ENCODE measurements around the gene EFCAB6.

Gene EFCAB6

DNA sequence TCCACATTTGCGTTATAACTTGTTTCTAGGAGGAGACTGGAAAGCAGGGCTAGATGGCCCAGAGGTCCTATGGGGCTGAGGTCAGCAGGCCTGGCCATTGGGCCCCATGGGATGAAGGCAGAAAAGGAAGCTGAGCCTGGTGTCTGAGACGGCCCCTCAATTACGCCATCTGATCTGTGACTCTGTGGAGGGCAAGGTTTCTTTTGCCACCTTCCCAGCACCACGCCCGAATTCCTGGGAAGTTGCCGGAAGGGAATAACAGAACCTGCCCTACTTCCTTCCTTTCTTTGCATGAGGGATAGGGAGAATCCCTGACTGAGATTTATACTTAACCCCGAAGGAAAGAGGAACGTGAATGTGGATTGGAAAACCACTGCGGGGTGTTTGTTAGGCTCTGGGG is 282.2 kb downstream of the EFCAB6 start:
- no peak for DNase-seq (ENCODE audit: low read depth in 2 of 2)

DNA sequence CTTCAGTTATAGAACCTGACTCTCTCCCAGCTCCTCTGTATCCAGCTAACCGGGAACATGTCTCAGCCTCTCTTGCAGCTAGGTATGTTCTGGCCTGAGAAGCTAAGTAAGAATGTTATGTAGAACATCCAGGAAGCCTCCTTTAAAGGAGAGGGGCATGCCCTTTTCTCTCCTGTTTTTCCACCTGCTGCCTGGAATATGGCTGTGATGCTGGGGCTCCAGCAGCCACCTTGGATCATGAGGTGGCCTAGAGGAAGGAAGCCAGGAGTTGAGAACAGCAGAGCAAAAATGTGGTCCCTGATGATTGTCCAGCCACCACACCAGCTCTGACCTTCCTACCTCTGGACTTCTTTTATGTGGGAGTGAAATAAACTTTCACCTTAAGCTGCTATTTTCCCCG is 282.6 kb downstream of the EFCAB6 start:
- DNase-seq (ENCODE audit: low read depth in 2 of 2): no peak

DNA sequence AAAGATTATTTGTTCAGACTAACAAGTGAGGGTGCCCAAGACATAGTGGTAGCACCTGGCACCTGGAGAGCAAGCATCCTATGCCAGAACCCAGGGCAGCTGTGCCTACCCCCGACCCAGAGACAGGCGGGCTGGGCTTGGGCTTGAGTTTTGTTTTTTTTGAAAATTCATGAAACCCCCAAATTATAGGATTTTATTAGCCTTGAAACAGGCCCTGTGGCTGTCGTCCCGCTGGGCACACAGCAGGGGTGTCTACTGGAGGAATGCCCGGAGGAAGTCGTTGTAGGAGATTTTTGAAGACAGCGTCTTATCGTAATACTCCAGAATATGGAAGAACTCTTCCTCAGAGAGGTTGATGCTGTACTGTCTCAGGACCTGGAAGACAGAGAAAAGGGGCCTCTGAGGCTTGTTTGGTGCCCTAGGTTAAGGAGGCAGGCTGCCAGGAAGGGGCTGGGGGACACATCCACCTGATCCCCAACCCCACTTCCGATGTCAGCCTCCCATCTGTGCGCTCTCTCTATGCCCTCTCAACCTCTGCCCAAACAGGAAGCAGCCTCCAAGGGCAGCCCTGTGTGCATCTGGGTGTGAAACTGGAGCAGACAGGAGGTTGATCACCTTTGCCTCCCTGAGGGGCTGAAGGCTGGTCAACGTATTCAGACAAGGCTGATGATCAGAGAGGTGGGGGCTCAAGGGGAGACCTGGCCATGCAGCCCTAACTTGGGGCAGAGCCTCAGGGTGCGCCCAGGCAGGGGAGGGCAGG is 283.3 kb downstream of the EFCAB6 start:
- no peak for DNase-seq (ENCODE audit: low read depth in 2 of 2)

DNA sequence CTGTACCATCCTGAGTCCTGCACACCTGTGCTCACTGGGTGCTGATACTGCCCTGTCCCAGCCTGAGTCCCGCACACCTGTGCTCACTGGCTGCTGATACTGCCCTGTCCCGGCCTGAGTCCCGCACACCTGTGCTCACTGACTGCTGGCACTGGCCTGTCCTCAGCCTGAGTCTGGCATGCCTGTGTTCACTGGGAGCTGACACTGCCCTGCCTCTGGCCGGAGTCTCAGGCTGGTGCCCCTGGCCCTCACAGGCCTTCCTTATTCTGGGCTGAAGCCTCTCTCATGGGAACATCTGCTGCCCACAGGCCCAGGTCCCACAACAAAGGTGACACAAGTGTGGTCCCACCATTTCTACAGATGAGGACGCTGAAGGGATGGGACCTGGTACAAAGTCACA is 285.2 kb downstream of the EFCAB6 start:
- no peak for DNase-seq (ENCODE audit: low read depth in 2 of 2)

GRCh38 chr22:43526117-43526655 is 285.9 kb downstream of the EFCAB6 start:
- no peak for DNase-seq (ENCODE audit: low read depth in 2 of 2)

DNA sequence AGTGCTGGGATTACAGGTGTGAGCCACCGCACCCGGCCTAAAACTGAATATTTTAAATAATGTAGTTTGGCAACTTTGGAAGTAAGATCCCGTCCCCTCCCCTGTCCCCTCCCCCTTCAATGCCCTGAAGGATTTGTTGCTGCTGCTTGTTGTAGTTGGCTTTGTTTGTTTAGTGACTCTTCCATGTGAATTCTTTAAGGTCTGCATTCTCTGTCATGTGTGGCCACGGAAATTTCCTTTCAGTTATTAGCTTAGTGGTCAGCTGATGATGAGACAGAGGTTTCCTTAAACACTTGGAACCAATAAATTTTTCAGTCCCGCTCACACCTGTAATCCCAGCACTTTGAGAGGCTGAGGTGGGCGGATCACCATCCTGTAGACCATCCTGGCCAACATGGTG is 290.4 kb downstream of the EFCAB6 start:
- no peak for DNase-seq (ENCODE audit: low read depth in 2 of 2)

DNA sequence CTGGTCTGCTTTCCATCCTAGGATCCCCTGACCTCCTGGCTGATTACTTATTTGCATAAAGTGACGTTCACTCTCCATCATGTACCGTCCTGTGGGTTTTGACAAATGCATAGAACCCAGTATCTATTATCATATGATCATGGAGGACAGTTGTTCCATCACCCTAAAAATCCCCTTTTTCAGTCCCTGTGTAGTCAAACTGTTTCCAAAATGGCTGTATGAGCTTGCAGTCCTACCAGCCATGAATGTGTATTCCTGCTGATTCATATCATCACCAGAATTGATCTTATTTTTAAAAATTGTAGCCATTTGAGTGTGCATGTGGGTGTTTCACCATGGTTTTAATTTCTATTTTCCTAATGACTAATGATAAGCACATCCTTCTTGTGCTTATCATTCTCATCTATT is 291.5 kb downstream of the EFCAB6 start:
- DNase-seq (ENCODE audit: low read depth in 2 of 2): no peak

- DNase-seq (ENCODE audit: low read depth in 2 of 2): no peak
Observed at GRCh38 chr22:43516996-43517635, 295.0 kb downstream of the EFCAB6 start.

- DNase-seq (ENCODE audit: low read depth in 2 of 2): no peak
Observed at GRCh38 chr22:43516386-43516785, 295.7 kb downstream of the EFCAB6 start.

- no peak for DNase-seq (ENCODE audit: low read depth in 2 of 2)
Observed at GRCh38 chr22:43515902-43516301, 296.2 kb downstream of the EFCAB6 start.

- no peak for DNase-seq (ENCODE audit: low read depth in 2 of 2)
Observed at GRCh38 chr22:43515411-43515810, 296.7 kb downstream of the EFCAB6 start.

GRCh38 chr22:43514476-43515157 is 297.5 kb downstream of the EFCAB6 start:
- DNase-seq (ENCODE audit: low read depth in 2 of 2): no peak

GRCh38 chr22:43512279-43512678 is 299.8 kb downstream of the EFCAB6 start:
- no peak for DNase-seq (ENCODE audit: low read depth in 2 of 2)

DNA sequence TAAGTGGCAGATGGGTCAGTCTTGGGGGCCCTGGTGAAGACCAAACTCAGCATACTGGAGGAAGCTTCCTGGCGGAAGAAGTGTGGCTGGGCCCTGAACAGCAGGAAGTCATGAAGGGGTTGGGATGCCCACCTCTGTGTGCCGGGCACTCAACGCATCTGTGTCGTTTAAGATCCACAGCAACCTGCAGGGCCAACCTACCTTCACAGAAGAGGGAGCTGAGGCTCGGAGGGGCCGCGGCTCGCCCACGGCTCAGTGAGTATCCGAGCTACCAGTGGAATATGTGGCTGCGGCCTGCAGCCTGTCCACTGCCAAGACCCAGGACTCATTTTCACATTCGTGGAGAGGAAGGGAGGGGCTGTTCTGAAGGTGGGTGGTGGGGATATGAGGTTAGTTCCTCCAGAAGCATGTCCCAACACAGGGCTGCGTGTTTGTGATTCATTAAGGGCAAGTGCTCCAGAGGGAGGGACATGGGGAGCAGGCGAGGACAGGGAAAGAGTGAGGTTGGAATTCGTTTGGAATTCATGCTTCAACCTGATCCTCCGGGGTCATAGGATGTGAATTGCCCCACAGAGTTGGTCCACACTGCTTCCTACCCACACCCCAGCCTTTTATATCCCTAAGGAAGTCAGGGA is 300.7 kb downstream of the EFCAB6 start:
- DNase-seq (ENCODE audit: low read depth in 2 of 2): no peak

DNA sequence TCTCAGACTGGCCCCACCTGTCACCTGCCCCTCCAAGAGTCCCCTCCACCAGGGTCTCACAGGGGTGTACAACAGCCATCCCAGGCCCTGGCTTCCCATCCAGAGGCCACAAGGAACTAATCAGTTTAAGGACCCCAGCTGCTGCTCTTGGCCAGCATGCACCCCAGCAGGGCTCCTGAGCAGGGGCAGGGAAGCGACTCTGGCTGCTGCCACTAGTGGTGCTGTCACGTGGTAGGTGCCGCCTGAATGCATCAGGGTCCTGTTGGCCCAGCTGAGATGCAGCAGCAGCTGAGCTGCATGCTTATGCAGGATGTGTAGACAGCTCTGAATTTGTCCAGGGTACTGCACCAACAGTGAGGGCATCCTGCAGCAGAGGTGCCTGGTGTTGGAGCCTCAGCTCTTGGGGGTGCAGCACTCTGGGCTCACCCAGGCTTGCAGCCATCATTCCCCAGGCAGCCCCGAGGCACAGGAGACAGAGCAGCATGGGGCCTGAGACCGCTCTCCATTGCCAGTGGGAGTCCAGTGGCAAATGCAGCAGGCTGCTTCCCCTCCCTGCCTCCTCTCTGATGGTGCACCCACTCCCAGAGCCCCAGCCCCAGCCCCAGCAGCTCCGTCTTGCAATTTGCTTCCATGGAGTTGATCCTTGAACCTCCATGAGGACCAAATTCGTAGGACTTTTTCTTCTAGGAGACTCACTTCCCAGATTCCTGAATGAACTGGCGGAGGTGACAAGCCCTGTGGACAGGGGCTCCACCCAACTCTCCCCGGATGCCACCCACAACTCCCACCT is 301.6 kb downstream of the EFCAB6 start:
- no peak for DNase-seq (ENCODE audit: low read depth in 2 of 2)

DNA sequence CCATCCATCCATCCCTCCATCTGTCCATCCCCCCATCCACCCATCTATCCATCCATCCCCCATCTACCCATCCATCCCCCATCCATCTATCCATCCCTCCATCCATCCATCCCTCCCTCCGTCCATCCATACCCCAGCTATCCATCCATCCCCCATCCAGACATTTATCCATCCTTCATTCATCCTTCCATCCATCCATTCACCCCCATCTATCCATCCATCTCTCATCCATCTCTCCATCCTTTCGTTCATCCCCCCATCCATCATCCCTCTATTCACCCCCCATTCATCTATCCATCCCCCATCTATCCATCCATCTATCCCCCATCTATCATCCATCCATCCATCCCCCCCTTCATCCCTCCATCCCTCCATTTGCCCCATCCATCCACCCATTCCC is 302.8 kb downstream of the EFCAB6 start:
- DNase-seq (ENCODE audit: low read depth in 2 of 2): no peak

GRCh38 chr22:43508489-43508888 is 303.6 kb downstream of the EFCAB6 start:
- DNase-seq (ENCODE audit: low read depth in 2 of 2): no peak

DNA sequence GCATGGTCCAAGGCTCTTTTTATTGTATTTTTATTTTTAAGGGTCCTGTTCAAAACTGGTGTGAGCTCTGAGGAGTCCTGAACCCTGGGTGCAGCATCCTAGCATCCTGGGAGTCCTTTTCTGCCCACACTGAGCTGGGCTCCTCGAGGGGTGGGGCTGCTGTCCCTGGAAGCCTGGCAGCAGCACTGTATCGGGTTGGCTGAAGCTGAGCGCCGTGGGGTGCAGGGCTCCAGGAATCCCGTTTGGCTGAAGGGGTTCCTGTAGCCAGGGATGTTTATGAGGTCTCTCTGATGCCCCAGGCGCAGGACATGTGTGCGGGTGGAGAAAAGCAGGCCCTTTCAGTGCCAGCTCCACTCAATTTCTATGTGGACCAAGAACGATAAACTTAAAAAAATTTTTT is 304.9 kb downstream of the EFCAB6 start:
- DNase-seq (ENCODE audit: low read depth in 2 of 2): no peak

- no peak for DNase-seq (ENCODE audit: low read depth in 2 of 2)
Observed at GRCh38 chr22:43506487-43506886, 305.6 kb downstream of the EFCAB6 start.

- DNase-seq (ENCODE audit: low read depth in 2 of 2): no peak
Observed at GRCh38 chr22:43505896-43506295, 306.2 kb downstream of the EFCAB6 start.

GRCh38 chr22:43505423-43505822 is 306.7 kb downstream of the EFCAB6 start:
- no peak for DNase-seq (ENCODE audit: low read depth in 2 of 2)

Measured in stimulated activated CD8-positive, alpha-beta memory T cell treated with anti-CD3 and anti-CD28 coated beads, Interleukin-2, amount 100 ng/mL, for 48 hours (primary cell).